T follicular helper cell (primary cell): ENCODE results near the gene SPDYE3.
"Not testable (repeated sequence)": the region's sequence is repeated elsewhere in the genome, so short reads cannot be mapped to it uniquely, and the experiment has no call there.

Experiments
- DNase-seq: peaks from one replicate; pipeline ENCODE4 v3.0.0-alpha.2; 2020; ENCODE audit warnings: low read depth

The SPDYE3 gene

DNA sequence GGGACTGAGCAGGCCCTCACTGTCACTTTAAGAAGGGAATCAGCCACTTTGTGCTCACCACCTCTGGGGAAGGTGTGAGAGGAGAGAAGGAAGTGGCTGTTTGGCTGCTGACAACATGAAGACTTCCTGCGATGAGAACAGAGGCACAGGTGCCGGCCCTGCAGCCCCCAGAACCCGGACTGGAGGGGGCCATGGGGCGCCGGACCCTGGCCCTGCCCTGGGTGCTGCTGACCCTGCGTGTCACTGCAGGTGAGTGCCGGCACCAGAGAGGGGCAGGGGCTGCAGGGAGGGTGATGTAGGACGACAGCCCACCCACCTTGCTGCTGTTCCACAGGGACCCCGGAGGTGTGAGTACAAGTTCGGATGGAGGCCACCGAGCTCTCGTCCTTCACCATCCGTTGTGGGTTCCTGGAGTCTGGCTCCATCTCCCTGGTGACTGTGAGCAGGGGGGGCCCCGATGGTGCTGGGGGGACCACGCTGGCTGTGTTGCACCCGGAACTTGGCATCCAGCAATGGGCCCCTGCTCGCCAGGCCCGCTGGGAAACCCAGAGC is 44.8 kb downstream of the SPDYE3 start:
- not testable (repeated sequence) for DNase-seq

DNA sequence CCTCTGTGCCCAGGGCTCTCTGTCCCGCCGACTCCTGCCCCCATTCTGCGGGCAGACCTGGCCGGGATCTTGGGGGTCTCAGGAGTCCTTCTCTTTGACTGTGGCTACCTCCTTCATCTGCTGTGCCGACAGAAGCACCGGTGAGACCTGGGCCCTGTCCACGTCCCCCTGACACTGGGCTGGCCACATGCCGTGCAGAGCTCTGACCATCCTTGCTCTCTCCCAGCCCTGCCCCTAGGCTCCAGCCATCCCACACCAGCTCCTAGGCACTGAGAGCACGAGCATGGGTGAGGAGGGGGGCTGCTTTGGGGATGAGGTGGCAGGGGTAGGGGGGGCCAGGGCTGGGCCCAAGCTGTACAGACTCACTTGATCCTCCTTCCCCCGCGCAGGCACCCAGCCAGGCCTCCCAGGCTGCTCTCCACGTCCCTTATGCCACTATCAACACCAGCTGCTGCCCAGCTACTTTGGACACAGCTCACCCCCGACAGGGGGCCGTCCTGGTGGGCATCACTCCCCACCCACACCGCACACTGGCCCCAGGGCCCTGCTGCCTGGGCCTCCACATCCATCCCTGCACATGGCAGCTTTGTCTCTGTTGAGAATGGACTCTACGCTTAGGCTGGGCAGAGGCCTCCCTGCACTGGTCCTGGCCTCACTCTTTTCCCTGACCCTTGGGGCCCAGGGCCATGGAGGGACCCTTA is 45.6 kb downstream of the SPDYE3 start:
- DNase-seq = no peak

DNA sequence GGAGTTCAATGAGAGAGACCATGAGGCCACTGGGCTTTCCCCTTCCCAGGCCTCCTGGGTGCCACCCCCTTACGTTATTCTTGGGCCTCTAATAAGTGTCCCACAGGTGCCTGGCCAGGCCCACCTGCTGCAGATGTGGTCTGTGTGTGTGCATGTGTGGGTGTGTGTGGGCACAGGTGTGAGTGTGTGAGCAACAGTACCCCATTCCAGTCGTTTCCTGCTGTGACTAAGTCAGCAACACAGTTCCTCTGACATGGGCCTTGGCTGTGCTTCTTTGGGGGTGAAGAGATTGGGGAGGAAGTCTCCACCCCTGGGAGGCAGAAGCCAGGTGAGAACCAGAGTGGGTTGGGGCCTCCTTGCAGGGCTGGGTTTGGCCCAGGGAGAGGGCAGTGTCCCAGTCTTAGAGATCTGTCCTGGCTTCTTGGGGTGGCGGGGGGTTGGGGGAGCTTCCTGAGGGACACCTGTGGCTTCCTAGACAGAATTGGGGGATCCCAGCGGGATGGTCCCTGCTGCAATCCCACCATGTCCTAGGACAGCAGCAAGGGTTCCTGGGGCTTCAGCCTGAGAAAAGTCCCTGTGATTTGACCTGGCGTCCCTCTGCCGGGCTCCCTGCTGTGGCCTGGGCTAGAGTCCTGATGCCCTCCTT is 46.3 kb downstream of the SPDYE3 start:
- no peak for DNase-seq

DNA sequence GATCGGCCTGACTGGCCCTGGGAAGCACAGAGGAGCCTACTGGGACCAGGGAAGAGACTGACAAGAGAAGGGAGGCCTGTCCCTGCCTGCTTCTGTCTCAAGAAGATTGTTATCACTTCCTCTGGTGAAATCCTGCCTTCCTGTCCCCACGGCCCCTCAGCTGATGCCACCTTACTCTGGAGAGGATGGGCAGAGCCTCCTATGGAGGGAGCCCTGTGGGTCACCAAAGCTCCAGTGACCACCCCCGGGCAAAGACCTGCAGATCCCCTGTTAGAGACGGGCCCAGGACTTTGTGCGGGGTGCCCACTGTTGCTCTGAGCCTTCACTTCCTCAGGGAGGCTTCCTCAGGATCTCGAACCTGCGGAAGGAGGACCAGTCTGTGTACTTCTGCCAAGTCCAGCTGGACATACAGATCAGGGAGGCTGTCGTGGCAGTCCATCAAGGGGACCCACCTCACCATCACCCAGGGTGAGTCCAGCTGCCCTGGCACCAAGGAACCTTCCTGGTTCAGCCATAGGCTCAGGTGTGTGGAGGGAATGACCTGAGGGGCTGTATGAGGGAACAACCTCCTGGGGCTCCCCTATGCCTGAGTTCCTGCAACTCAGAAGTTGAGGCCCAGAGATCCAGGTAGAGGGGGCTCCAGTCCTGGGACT is 49.0 kb downstream of the SPDYE3 start:
- DNase-seq = no peak

DNA sequence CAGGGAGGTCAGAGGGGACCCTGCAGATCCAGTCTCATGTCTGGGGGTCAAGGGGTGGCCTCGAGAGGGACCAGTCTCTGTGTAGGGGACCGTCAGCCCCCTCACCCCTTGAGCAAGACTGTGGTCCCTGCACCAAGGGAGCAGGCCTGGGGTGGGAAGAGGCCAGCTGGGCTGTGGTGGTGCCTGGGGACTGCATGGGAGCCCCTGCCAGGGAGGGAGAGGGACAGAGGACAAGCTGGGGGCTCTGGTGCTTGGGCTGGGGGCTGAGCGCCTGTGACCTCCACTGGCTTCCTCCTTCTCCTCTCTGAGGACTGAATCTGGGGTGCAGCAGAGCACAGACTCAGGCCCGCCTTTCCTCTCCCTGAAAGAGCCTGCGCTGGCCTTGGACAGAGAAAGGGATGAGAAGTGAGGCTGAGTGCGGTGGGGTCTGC is 49.6 kb downstream of the SPDYE3 start:
- DNase-seq = no peak

DNA sequence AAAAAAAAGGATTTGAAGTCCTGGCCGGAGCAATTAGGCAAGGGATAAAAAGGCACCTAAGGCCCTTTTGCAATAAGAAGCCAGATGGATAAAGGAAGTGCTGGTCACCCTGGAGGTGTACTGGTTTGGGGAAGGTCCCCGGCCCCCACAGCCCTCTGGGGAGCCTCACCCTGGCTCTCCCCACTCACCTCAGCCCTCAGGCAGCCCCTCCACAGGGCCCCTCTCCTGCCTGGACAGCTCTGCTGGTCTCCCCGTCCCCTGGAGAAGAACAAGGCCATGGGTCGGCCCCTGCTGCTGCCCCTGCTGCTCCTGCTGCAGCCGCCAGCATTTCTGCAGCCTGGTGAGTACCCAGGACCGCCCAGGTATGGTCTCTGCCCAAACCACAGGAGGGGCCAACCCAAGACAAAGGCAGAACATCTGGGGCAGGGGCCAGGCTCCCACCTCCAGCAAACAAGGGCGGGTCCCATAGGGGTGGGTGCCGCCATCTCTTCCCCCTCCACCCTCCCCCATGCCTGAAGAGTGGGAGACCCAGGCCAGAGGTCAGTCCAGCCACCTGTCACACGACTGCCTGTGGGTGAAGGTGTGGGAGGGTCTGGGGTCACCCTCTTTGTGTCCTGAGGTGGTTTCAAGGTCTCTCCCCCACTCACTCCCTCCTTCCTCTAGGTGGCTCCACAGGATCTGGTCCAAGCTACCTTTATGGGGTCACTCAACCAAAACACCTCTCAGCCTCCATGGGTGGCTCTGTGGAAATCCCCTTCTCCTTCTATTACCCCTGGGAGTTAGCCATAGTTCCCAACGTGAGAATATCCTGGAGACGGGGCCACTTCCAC is 50.7 kb downstream of the SPDYE3 start, which contains the start of gene PILRB:
PILRB (plus strand) TSS at position 91 of the 830 bp plus-strand sequence; CDS start at position 277, 186 bp downstream.
- no peak for DNase-seq

DNA sequence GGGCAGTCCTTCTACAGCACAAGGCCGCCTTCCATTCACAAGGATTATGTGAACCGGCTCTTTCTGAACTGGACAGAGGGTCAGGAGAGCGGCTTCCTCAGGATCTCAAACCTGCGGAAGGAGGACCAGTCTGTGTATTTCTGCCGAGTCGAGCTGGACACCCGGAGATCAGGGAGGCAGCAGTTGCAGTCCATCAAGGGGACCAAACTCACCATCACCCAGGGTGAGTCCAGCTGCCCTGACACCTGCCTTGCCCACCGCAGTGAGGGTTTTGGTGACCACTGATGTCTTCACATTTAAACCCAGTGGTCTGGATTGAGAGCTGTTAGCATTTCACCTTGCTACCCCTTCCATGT is 51.3 kb downstream of the SPDYE3 start:
- no peak for DNase-seq

DNA sequence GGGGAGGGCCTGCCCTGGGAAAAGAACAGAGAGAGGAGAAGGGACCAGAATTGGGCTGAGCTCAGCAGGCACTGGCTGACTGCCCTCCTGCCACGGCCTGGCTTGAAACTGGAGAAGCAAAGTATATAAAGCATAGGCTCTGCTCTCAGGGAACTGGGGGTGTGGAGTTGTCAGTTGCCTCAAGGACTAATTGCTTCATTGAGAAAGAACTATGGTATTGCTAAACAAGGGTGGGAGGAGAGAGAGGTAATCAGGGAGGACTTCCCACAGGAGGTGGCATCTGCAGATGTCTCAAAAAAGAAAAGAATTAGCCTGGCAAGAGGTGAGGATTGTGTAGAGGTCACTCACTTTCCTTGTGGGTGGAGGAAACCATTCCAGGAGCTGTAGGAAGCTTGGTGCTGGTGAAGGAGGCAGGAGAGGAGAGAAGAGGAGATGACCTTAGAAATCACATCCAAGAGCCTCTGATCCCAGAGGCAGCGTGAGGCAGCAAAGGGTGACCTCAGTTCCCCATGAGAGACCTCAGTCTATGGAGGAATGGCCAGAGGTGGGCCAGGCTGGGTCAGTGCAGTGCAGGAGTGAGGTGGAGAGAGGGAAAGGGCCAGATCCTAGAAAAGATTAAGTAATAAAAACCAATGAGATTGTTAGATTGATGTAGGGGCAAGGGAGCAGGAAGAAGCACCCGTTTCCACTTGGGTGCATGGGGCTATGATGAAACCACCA is 52.8 kb downstream of the SPDYE3 start:
- DNase-seq = no peak

DNA sequence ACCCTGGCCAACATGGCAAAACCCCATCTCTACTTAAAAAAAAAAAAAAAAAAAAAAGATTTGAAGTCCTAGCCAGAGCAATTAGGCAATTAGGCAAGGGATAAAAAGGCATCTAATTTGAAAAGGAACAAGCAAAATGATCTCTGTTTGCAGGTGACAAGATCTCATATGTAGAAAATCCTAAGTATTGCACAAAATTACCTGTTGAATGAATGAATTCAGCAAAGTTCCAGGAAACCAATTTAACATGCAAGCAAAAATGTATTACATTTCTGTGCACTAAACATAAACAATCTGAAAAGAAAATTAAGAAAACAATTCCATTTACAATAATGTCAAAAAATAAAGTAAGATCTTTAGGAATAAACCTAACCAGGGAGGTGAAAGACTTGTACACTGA is 55.6 kb downstream of the SPDYE3 start:
- DNase-seq = no peak

DNA sequence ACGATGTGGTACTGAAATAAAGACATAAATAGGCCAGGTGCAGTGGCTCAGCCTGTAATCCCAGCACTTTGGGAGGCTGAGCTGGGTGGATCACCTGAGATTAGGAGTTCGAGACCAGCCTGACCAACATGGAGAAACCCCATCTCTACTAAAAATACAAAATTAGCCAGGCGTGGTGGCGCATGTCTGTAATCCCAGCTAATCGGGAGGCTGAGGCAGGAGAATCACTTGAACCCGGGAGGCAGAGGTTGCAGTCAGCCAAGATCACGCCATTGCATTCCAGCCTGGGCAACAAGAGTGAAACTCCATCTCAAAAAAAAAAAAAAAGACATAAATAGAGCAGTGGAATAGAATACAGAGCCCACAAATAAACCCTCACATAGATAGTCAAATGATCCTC is 56.3 kb downstream of the SPDYE3 start:
- DNase-seq = not testable (repeated sequence)

DNA sequence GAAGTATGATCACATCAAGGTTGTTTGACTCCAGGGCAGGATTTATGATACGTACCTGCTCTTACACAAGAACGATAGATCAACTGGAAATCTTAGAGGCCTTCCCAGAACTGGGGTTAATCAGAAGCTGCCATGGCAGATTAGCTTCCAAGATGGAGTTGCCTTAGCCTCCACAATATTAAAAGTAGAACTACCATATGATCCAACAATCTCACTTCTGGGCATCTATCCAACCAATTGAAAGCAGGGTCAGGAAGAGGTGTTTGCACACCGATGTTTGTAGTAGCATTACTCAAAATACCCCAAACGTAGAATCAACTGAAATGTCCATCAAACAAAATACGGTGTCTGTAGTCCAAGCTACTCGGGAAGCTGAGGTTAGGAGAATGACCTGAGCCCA is 57.0 kb downstream of the SPDYE3 start:
- DNase-seq = no peak

DNA sequence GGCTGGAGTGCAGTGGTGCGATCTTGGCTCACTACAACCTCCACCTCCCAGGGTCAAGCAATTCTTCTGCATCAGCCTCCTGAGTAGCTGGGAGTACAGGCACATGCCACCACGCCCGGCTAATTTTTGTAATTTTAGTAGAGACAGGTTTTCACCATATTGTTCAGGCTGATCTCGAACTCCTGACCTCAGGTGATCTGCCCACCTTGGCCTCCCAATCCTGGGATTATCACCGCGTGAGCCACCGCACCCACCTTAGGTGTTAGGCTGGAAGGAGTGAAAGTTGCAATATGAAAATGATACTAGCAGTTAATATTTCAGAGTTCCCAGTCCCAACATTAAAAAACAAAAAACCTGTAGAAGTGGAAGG is 58.5 kb downstream of the SPDYE3 start:
- not testable (repeated sequence) for DNase-seq

DNA sequence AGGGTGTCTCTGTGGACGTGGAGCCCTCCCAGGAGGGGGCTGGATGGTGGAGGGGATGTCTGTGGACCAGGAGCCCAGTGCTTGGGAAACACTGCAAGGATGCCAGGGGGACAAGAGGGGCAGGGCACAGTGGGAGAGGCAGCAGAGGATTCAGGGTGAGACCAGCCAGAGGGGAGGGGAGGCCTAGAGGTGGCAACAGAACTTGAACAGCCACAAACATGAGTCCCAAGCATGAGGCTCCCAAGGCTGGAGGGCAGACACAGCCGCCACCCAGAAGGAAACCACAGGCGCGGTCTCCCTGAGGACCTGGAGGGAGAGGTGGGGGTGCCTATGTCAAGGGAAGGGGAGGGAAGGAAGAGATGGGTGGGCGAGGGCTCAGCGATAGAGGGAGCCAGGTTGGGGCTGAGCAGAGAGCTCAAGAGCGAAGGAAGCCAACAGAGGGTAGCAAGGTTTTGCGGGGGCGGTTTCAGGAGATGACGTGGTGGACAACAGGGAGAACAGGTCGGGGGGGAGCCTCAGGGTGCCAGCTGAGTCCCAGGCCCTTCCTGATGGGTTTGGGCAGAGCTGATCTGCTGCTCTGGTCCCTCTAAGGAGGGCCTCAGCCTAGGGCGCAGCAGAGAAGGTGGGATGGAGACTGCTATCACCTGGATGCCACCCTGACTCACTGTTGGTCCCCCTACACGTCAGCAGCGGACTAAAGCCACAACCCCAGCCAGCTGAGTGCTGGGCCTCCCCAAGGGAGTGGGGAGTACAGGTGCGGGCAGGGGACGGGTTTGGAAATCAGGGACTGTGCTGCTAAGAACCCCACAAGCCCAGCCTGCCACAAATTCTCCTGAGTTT is 59.1 kb downstream of the SPDYE3 start:
- DNase-seq = no peak

DNA sequence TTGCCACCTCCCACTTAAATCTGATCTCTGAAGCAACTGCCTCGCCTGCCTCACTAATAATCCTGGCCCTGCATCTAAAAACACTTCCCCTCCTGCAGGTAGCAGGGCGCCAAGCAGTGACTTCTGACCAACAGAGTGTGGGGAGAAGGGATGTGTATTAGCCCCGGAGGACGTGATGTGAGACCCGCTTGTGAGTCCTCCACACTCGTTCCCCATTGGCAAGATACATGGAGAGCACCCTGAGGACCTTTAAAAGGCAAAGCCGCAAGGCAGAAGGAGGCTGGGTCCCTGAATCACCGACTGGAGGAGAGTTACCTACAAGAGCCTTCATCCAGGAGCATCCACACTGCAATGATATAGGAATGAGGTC is 59.7 kb downstream of the SPDYE3 start:
- no peak for DNase-seq

DNA sequence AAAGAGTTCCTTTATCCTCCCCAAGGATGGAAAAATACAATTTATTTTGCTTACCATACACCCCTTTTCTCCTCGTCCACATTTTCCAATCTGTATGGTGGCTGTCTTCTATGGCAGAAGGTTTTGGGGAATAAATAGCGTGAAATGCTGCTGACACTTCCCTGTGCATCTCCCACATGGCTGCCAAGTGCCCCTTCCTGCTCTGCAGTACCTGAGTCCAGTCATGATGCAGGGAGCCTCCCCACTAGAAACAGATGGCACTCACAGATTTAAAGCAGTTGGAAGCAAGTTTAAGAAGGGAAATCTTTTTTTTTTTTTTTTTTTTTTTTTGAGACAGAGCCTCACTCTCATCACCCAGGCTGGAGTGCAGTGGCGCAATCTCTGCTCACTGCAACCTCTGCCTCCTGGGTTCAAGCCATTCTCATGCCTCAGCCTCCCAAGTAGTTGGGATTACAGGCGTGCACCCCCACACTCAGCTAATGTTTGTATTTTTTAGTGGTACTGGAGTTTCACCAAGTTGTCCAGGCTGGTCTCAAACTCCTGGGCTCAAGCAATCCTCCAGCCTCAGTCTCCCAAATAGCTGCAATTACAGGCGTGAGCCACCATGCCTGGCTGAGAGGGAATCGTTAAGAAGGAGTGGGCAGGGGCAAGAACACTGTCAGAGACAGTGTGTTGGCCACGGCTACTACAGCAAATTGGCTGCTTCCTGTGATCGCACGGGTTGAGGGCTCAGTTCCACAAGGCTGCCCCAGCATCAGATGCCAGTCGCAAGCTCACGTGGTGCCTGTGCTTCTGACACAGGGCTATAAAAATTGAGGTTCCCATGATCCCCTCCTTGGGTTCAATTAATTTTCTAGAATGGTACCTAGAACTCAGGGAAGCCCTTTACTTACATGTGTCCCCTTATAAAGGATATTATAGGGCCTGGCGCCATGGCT is 60.4 kb downstream of the SPDYE3 start:
- no peak for DNase-seq

DNA sequence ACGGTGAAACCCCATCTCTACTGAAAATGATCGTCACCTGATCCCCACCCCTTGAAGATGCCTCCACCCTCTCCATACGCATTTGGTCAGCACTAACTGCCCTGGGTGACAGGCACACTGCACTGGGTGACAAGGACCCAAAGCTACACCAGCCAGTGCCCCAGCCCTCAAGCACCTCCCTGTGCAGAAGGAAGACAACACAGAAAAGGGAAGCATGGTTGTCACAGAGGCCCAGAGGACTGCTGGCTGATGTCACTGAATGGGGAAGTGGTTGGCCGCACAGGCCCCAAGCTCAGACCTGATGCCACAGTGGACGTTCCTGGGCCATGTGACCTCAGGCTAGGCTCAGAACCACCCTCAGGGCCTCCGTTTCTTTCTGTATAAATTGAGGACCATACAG is 61.6 kb downstream of the SPDYE3 start:
- no peak for DNase-seq

DNA sequence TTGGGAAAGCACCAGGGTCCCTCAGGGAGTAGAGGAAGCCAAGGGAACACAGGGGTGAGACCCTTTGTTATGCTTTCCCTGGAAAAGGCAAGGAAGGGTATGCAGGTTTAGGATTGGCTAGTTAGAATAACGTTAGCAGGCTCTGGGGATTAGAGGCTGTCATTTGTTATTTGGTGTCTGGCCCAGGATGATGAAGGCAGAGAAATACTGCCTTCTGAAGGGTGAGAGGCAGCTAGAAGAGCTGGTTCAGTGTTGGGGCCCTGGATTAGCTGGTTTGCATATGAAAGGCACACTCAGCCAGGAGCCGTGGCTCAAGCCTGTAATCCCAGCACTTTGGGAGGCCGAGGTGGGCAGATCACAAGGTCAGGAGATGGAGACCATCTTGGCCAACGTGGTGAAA is 62.8 kb downstream of the SPDYE3 start:
- DNase-seq = no peak

DNA sequence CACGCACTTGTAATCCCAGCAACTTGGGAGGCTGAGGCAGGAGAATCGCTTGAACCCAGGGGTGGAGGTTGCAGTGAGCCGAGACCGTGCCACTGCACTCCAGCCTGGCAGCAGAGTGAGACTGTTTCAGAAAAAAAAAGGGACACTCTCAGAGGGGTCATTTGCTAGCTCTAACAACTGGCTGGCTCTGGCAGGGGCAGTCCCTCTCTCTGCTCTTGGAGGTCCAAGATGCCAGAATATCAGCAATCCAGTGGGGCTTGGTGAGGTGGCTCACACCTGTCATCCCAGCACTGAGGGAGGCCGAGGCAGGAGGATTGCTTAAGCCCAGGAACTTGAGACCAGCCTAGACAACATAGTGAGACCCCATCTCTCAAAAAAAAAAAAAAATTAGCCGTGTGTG is 63.2 kb downstream of the SPDYE3 start:
- no peak for DNase-seq

DNA sequence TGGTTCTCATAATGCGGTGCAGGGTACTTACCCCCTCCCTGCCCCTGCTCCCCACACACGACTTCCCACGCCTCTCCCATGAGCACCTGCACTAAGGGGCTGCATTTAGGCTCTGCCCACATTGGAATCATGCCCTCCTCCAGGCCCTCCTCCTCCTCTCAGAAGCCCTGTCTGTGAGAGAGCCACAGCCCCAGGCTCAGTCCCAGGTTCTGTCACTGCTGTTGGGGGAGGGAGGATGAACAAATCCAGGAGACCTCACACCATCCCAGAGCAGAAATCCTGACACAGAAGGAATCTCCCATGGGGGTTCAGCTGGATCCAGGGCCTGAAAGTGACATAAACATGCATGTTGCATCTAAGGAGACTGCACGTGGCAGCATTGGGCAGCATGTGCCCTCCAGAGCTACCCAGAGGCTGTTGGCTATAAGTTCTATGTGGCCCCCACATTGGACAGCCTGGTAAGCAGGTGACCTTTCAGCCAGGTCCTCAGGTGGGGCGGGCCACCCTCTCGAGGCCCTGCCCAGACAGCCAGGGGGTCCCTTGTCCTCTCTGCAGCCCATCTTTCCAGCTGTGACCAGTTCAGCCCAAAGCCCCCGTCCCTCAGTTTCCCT is 64.2 kb downstream of the SPDYE3 start:
- no peak for DNase-seq
